Panc1 (cell line): Measurements from ENCODE around the gene RTP5.

Experiments
- CTCF ChIP-seq: fragments of 450-650 bp; IDR thresholded peaks from 2 replicates; pipeline ENCODE4 v1.5.1; 2017; ENCODE audit warnings: mild to moderate bottlenecking
- SIN3A ChIP-seq: IDR thresholded peaks from 2 replicates; pipeline ENCODE4 v1.6.1; 2012; ENCODE audit warnings: low read depth, mild to moderate bottlenecking, low read length, moderate library complexity, borderline replicate concordance; ENCODE audit not compliant: insufficient read depth
- TF ChIP-seq, protein P1 (sequence below), 2 experiments: IDR thresholded peaks; 2 replicates each; pipeline ENCODE4 v1.6.1; 2011 to 2012; ENCODE audit warnings: low read depth in 2 of 2, control low read depth in 1 of 2, low read length in 1 of 2, mild to moderate bottlenecking in 1 of 2, moderate library complexity in 1 of 2; ENCODE audit not compliant: insufficient read depth in 1 of 2

DNA sequence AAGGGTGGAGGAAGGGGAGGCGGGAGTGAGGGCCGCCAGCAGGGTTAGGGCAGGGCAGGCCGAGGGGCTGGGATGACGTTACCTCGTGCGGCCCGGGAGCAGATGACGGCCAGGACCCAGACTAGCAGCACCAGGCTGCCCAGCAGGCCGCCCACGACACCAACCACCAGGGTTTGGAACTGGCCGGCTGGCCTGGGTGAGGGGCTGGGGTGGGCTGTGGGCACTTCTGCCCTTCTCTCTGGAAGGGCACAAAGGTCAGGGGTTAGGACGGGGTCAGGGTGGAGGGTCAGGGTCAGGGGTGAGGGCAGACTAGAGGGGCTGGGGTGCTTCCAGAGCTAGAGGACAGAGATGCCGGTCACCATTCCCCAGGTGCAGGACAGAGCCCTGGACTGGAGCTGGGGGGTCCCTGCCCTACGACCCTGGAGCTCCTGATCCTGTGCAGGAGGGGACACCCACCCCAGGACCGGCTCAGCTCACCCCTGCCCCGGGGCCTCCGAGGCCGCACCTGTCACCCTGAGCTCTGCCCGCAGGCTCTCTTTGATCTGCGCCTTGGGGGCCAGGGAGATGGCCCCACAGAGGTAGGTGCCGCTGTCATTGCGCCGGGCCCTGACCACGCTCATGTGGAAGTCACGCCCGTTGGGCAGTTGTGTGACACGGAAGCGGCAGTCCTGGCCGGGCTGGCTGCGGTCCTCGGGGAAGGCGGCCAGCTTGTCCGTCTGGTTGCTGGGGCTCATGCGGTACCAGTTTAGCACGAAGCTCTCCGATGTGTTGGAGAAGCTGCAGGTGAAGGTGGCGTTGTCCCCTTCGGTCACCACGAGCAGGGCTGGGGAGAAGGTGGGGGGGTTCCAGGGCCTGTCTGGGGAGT lies 17.2 kb upstream of the RTP5 start:
- TF ChIP-seq, protein P1, sequence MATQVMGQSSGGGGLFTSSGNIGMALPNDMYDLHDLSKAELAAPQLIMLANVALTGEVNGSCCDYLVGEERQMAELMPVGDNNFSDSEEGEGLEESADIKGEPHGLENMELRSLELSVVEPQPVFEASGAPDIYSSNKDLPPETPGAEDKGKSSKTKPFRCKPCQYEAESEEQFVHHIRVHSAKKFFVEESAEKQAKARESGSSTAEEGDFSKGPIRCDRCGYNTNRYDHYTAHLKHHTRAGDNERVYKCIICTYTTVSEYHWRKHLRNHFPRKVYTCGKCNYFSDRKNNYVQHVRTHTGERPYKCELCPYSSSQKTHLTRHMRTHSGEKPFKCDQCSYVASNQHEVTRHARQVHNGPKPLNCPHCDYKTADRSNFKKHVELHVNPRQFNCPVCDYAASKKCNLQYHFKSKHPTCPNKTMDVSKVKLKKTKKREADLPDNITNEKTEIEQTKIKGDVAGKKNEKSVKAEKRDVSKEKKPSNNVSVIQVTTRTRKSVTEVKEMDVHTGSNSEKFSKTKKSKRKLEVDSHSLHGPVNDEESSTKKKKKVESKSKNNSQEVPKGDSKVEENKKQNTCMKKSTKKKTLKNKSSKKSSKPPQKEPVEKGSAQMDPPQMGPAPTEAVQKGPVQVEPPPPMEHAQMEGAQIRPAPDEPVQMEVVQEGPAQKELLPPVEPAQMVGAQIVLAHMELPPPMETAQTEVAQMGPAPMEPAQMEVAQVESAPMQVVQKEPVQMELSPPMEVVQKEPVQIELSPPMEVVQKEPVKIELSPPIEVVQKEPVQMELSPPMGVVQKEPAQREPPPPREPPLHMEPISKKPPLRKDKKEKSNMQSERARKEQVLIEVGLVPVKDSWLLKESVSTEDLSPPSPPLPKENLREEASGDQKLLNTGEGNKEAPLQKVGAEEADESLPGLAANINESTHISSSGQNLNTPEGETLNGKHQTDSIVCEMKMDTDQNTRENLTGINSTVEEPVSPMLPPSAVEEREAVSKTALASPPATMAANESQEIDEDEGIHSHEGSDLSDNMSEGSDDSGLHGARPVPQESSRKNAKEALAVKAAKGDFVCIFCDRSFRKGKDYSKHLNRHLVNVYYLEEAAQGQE (IDR thresholded peaks at IDR 0.05; ENCODE audit: insufficient read depth in 1 of 2, low read depth in 2 of 2, low read length in 1 of 2): no peak
- TF ChIP-seq CTCF (no peak), SIN3A (no peak)
